ENCODE results near the gene TMEM117.

Gene TMEM117

GRCh38 chr12:43930032-43930431, 94.2 kb downstream of the TMEM117 start:
- CTCF ChIA-PET = interaction anchor here (1.1 kb wide), 1 partner anchor 8 kb away, joined by 3 read pairs; no protein-coding TSS in a partner anchor
- Mint-ChIP-seq H3K4me3 (no peak overlapping the region), H3K27ac (no peak overlapping the region), H3K27me3 (no peaks in the 10 kb centered on the region), H3K36me3 (no peaks in the 10 kb centered on the region), H3K9me3 (peaks cover 11% of the 10 kb centered on the region), H3K4me1 (no peaks in the 10 kb centered on the region)
- no peak for DNase-seq

GRCh38 chr12:43931187-43931586, 95.3 kb downstream of the TMEM117 start:
- Mint-ChIP-seq H3K4me3 (no peak overlapping the region), H3K4me1 (no peaks in the 10 kb centered on the region), H3K27ac (no peak overlapping the region), H3K27me3 (no peaks in the 10 kb centered on the region), H3K36me3 (no peaks in the 10 kb centered on the region), H3K9me3 (peaks cover 11% of the 10 kb centered on the region)
- CTCF ChIA-PET = no interaction called here
- DNase-seq = no peak

- Mint-ChIP-seq H3K36me3 (no peaks in the 10 kb centered on the region), H3K9me3 (peaks cover 11% of the 10 kb centered on the region), H3K4me3 (no peak overlapping the region), H3K27ac (no peak overlapping the region), H3K4me1 (no peaks in the 10 kb centered on the region), H3K27me3 (no peaks in the 10 kb centered on the region)
- DNase-seq = no peak
- CTCF ChIA-PET = interaction anchor here (0.5 kb wide), 1 partner anchor 235 kb away, joined by 3 read pairs; no protein-coding TSS in a partner anchor
These were observed 99.7 kb downstream of the TMEM117 start for GRCh38 chr12:43935581-43935980.

GRCh38 chr12:43937947-43938346, 102.1 kb downstream of the TMEM117 start:
- no peaks in the 10 kb centered on the region for H3K36me3 Mint-ChIP-seq
- CTCF ChIA-PET = interaction anchor here (0.8 to 1.1 kb wide), 2 partner anchors 9 to 23 kb away, joined by 3 read pairs; no protein-coding TSS in a partner anchor
- no peaks in the 10 kb centered on the region for H3K4me1 Mint-ChIP-seq
- H3K9me3 Mint-ChIP-seq = no peaks in the 10 kb centered on the region
- no peaks in the 10 kb centered on the region for H3K27me3 Mint-ChIP-seq
- no peak for DNase-seq
- no peak overlapping the region for H3K27ac Mint-ChIP-seq
- no peak overlapping the region for H3K4me3 Mint-ChIP-seq

GRCh38 chr12:43942379-43942778, 106.5 kb downstream of the TMEM117 start:
- Mint-ChIP-seq H3K27me3 (no peaks in the 10 kb centered on the region), H3K36me3 (no peaks in the 10 kb centered on the region), H3K27ac (no peak overlapping the region), H3K4me3 (no peak overlapping the region), H3K4me1 (no peaks in the 10 kb centered on the region), H3K9me3 (no peaks in the 10 kb centered on the region)
- no peak for DNase-seq
- CTCF ChIA-PET = no interaction called here

- DNase-seq = no peak
- Mint-ChIP-seq H3K4me1 (no peaks in the 10 kb centered on the region), H3K36me3 (no peaks in the 10 kb centered on the region), H3K4me3 (no peak overlapping the region), H3K27ac (no peak overlapping the region), H3K27me3 (no peaks in the 10 kb centered on the region), H3K9me3 (no peaks in the 10 kb centered on the region)
- CTCF ChIA-PET = interaction anchor here (0.7 kb wide), 2 partner anchors 231 to 829 kb away, joined by 3 read pairs; no protein-coding TSS in a partner anchor
These were observed 110.1 kb downstream of the TMEM117 start for GRCh38 chr12:43945983-43946382.

- Mint-ChIP-seq H3K27ac (no peak overlapping the region), H3K27me3 (no peaks in the 10 kb centered on the region), H3K36me3 (peaks cover 3% of the 10 kb centered on the region), H3K4me3 (no peak overlapping the region), H3K4me1 (peaks cover 13% of the 10 kb centered on the region), H3K9me3 (peaks cover 3% of the 10 kb centered on the region)
- no peak for DNase-seq
- CTCF ChIA-PET = no interaction called here
These were observed 115.4 kb downstream of the TMEM117 start for GRCh38 chr12:43951286-43951685.

GRCh38 chr12:43957732-43958372, 122.0 kb downstream of the TMEM117 start:
- H3K4me1 Mint-ChIP-seq = peaks cover 13% of the 10 kb centered on the region
- CTCF ChIA-PET = interaction anchor here (0.6 to 1.9 kb wide), 5 partner anchors 43 to 1388 kb away, joined by 3 to 9 read pairs (median 4); no protein-coding TSS in a partner anchor
- H3K9me3 Mint-ChIP-seq = peaks cover 3% of the 10 kb centered on the region
- H3K27me3 Mint-ChIP-seq = no peaks in the 10 kb centered on the region
- H3K27ac Mint-ChIP-seq = no peak overlapping the region
- peak; percentile 32 for DNase-seq
- H3K4me3 Mint-ChIP-seq = no peak overlapping the region
- H3K36me3 Mint-ChIP-seq = peaks cover 2% of the 10 kb centered on the region

GRCh38 chr12:43964033-43964432, 128.2 kb downstream of the TMEM117 start:
- no peak for DNase-seq
- CTCF ChIA-PET = no interaction called here
- Mint-ChIP-seq H3K27me3 (no peaks in the 10 kb centered on the region), H3K9me3 (no peaks in the 10 kb centered on the region), H3K36me3 (no peaks in the 10 kb centered on the region), H3K4me3 (no peak overlapping the region), H3K27ac (no peak overlapping the region), H3K4me1 (no peaks in the 10 kb centered on the region)

GRCh38 chr12:43964961-43965360, 129.1 kb downstream of the TMEM117 start:
- CTCF ChIA-PET = no interaction called here
- H3K36me3 Mint-ChIP-seq = no peaks in the 10 kb centered on the region
- no peaks in the 10 kb centered on the region for H3K4me1 Mint-ChIP-seq
- H3K9me3 Mint-ChIP-seq = no peaks in the 10 kb centered on the region
- H3K27ac Mint-ChIP-seq = no peak overlapping the region
- no peaks in the 10 kb centered on the region for H3K27me3 Mint-ChIP-seq
- no peak overlapping the region for H3K4me3 Mint-ChIP-seq
- DNase-seq = no peak

GRCh38 chr12:43965899-43966298, 130.0 kb downstream of the TMEM117 start:
- H3K27ac Mint-ChIP-seq = no peak overlapping the region
- no peaks in the 10 kb centered on the region for H3K36me3 Mint-ChIP-seq
- H3K4me1 Mint-ChIP-seq = no peaks in the 10 kb centered on the region
- DNase-seq = no peak
- no peaks in the 10 kb centered on the region for H3K27me3 Mint-ChIP-seq
- CTCF ChIA-PET = interaction anchor here (1.2 kb wide), 1 partner anchor 10 kb away, joined by 3 read pairs; no protein-coding TSS in a partner anchor
- no peak overlapping the region for H3K4me3 Mint-ChIP-seq
- no peaks in the 10 kb centered on the region for H3K9me3 Mint-ChIP-seq

GRCh38 chr12:43968736-43969135, 132.9 kb downstream of the TMEM117 start:
- Mint-ChIP-seq H3K4me1 (no peaks in the 10 kb centered on the region), H3K27ac (no peak overlapping the region), H3K36me3 (no peaks in the 10 kb centered on the region), H3K9me3 (no peaks in the 10 kb centered on the region), H3K27me3 (no peaks in the 10 kb centered on the region), H3K4me3 (no peak overlapping the region)
- CTCF ChIA-PET = no interaction called here
- no peak for DNase-seq

- Mint-ChIP-seq H3K4me1 (no peaks in the 10 kb centered on the region), H3K27me3 (no peaks in the 10 kb centered on the region), H3K27ac (no peak overlapping the region), H3K9me3 (no peaks in the 10 kb centered on the region), H3K4me3 (no peak overlapping the region), H3K36me3 (no peaks in the 10 kb centered on the region)
- CTCF ChIA-PET = no interaction called here
- no peak for DNase-seq
These were observed 134.0 kb downstream of the TMEM117 start for GRCh38 chr12:43969882-43970281.

- Mint-ChIP-seq H3K27ac (no peak overlapping the region), H3K36me3 (no peaks in the 10 kb centered on the region), H3K27me3 (no peaks in the 10 kb centered on the region), H3K9me3 (peaks cover 3% of the 10 kb centered on the region), H3K4me3 (no peak overlapping the region), H3K4me1 (no peaks in the 10 kb centered on the region)
- DNase-seq = no peak
- CTCF ChIA-PET = no interaction called here
These were observed 137.5 kb downstream of the TMEM117 start for GRCh38 chr12:43973385-43973784.

GRCh38 chr12:43973993-43974392, 138.1 kb downstream of the TMEM117 start:
- no peaks in the 10 kb centered on the region for H3K36me3 Mint-ChIP-seq

More at GRCh38 chr12:43973993-43974392, 138.1 kb downstream of the TMEM117 start:
- Mint-ChIP-seq H3K4me1 (no peaks in the 10 kb centered on the region), H3K27ac (no peak overlapping the region), H3K9me3 (peaks cover 3% of the 10 kb centered on the region), H3K4me3 (no peak overlapping the region), H3K27me3 (no peaks in the 10 kb centered on the region)
- CTCF ChIA-PET = no interaction called here
- DNase-seq = no peak
